Mucosa of descending colon (tissue), 3 donors: ENCODE data around the gene CFAP70. TPM values are rescaled to one million over a fixed set of nuclear protein-coding genes. Genes with fewer than 3 reads are reported as not detected.

ENCODE experiments used
- ATAC-seq: fragments of 200-7000 bp; cut with Tn5 transposase; one replicate; pipeline ENCODE4 v1.9.1; 2020; ENCODE audit warnings: mild to moderate bottlenecking, moderate library complexity
- DNase-seq, 3 donors: peaks; one replicate each; pipeline ENCODE4 v3.0.0-alpha.2; 2020
- H3K36me3 ChIP-seq: fragments of 200-600 bp; one replicate; pipeline ENCODE4 v1.8.0; 2021; ENCODE audit warnings: low read depth, mild to moderate bottlenecking
- H3K4me1 ChIP-seq: fragments of 200-600 bp; one replicate; pipeline ENCODE4 v1.8.0; 2021; ENCODE audit warnings: low read depth, mild to moderate bottlenecking
- H3K4me3 ChIP-seq: fragments of 200-600 bp; one replicate; pipeline ENCODE4 v1.8.0; 2021; ENCODE audit warnings: mild to moderate bottlenecking
- H3K9me3 ChIP-seq: fragments of 200-600 bp; one replicate; pipeline ENCODE4 v1.8.0; 2021; ENCODE audit warnings: mild to moderate bottlenecking
- intact Hi-C, 2 donors: fragments of 100-400 bp; cut with DNase I in 1 of 2; cut with micrococcal nuclease in 1 of 2; formaldehyde crosslinking; loops; one replicate each; pipeline versions ENCODE4 v1.11.0 to v1.11.1; 2022; cut with DNase I, micrococcal nuclease
- total RNA-seq, 3 donors: library from RNA; stranded (reverse); fragmentation: NEBNext Ultra II Directional in 2 of 3; extraction: Animal tissue kit (Norgen Biotek cat#: 25700) in 2 of 3; gene quantifications; one replicate each; pipeline versions ENCODE4 v1.2.1 to v1.2.4, GENCODE V29; 2021 to 2023
- TF ChIP-seq, protein P1 (sequence below): fragments of 200-600 bp; IDR thresholded peaks from one replicate; pipeline ENCODE4 v1.8.0; 2022; ENCODE audit warnings: antibody characterized with exemption, mild to moderate bottlenecking
- donor health status: DM: no; HTN: no; CAD: no; lungs with moderate emphysema.
- donor health status: DM: no; HTN: no; CAD: no.
- donor health status: DM: no; HTN: yes; CAD: no.

Gene CFAP70
- total RNA-seq, 3 donors from 2014 or later = 0.94 to 2.0 (median 1.2) TPM

DNA sequence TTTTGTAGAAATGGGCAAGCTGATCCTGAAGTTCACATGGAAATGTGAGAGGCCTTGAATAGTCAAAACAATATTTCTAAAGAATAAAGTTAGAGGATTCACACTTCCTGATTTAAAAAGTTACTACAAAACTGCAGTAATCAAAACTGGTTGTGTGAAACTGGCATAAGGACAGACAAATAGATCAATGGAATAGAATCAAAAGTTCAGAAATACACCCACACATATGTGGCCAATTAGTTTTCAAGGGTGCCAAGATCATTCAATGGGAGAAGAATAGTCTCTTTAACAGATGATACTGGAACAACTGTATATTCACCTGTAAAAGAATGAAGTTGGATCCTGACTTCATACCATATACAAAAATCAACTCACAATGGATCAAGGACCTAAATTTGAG is 139.3 kb downstream of the CFAP70 start:
- Histone ChIP-seq H3K36me3 (no peaks in the 10 kb centered on the region), H3K9me3 (no peaks in the 10 kb centered on the region), H3K4me3 (no peak overlapping the region), H3K4me1 (no peaks in the 10 kb centered on the region)
- DNase-seq (no peak), ATAC-seq (no peak)
- TF ChIP-seq, protein P1, sequence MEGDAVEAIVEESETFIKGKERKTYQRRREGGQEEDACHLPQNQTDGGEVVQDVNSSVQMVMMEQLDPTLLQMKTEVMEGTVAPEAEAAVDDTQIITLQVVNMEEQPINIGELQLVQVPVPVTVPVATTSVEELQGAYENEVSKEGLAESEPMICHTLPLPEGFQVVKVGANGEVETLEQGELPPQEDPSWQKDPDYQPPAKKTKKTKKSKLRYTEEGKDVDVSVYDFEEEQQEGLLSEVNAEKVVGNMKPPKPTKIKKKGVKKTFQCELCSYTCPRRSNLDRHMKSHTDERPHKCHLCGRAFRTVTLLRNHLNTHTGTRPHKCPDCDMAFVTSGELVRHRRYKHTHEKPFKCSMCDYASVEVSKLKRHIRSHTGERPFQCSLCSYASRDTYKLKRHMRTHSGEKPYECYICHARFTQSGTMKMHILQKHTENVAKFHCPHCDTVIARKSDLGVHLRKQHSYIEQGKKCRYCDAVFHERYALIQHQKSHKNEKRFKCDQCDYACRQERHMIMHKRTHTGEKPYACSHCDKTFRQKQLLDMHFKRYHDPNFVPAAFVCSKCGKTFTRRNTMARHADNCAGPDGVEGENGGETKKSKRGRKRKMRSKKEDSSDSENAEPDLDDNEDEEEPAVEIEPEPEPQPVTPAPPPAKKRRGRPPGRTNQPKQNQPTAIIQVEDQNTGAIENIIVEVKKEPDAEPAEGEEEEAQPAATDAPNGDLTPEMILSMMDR = no peak
- intact Hi-C loops = no loop called here

DNA sequence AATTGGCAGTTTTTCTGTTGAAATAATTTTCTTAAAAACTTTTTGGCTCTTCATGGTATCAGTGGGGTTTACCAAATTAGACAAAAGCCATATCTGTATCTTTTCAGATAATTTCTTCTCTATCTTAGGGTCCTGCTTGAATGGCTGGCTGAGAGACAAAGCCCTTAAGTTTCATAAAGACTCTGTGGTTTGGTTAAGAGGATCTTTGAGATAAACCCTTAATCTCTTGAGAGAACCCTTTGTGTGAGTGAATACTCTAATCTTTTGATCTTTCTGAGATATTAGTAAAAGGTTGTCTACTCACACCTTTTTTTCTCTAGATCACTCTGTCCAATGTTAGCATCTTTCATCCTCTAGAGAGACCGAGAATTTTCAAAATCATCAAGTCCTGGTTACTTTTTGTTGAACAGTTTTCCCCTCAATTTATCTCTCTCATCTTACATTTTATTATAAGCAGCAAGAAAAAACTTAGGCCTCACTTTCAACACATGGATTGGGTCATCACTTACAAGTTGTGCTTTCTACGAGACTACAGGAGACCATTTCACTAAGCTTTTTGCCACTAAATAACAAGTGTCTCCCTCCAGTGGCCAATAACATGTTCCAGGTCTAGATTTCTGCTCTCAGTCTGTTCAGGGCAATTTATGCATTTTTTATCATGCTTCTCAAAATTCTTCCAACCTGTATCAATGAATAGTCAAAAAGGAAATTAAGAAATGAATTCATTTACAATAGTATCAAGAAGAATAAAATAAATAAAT is 140.1 kb downstream of the CFAP70 start:
- TF ChIP-seq, protein P1 = no peak
- DNase-seq (no peak), ATAC-seq (no peak)
- no peaks in the 10 kb centered on the region for H3K4me1 ChIP-seq
- intact Hi-C loops = no loop called here
- no peaks in the 10 kb centered on the region for H3K9me3 ChIP-seq
- H3K36me3 ChIP-seq = no peaks in the 10 kb centered on the region
- H3K4me3 ChIP-seq = no peak overlapping the region

DNA sequence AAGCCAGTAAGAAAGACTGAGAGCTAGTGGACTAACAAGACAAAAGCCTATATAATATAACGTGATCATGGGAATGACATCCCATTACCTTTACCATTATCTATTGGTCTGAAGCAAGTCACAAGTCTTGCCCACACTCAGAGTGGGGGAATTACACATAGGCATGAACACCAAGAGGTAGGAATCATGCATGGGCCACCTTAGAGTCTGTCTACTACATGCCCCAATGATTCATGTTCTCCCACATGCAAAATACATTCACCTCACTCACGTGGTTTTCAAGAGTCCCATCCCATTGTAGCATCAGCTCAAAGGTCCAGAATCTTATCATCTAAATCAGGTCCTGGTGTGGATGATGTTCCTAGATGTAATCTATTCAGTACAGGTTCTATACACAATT is 141.0 kb downstream of the CFAP70 start:
- intact Hi-C loops = no loop called here
- no peaks in the 10 kb centered on the region for H3K36me3 ChIP-seq
- no peaks in the 10 kb centered on the region for H3K9me3 ChIP-seq
- TF ChIP-seq, protein P1 = no peak
- no peak for ATAC-seq
- no peaks in the 10 kb centered on the region for H3K4me1 ChIP-seq
- H3K4me3 ChIP-seq = no peak overlapping the region
- DNase-seq = no peak

DNA sequence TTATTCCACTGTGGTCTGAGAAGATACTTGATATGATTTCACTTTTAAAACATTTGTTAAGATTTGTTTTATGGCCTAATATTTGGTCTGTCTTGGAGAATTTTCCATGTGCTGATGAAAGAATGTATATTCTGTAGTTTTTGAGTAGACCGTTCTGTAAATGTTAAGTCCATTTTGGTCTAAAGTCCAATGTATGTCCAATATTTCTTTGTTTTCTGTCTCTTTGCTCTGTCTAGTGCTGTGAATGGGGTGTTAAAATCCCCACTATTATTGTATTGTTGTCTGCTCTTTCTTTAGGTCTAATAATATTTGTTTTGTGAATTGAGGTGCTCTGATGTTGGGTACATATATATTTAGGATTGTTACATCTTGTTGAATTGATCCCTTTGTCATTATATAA is 142.9 kb downstream of the CFAP70 start:
- ATAC-seq (no peak), DNase-seq (no peak)
- TF ChIP-seq, protein P1 = no peak
- intact Hi-C loops = no loop called here
- no peak overlapping the region for H3K4me3 ChIP-seq
- H3K4me1 ChIP-seq = no peaks in the 10 kb centered on the region
- no peaks in the 10 kb centered on the region for H3K36me3 ChIP-seq
- H3K9me3 ChIP-seq = no peaks in the 10 kb centered on the region

DNA sequence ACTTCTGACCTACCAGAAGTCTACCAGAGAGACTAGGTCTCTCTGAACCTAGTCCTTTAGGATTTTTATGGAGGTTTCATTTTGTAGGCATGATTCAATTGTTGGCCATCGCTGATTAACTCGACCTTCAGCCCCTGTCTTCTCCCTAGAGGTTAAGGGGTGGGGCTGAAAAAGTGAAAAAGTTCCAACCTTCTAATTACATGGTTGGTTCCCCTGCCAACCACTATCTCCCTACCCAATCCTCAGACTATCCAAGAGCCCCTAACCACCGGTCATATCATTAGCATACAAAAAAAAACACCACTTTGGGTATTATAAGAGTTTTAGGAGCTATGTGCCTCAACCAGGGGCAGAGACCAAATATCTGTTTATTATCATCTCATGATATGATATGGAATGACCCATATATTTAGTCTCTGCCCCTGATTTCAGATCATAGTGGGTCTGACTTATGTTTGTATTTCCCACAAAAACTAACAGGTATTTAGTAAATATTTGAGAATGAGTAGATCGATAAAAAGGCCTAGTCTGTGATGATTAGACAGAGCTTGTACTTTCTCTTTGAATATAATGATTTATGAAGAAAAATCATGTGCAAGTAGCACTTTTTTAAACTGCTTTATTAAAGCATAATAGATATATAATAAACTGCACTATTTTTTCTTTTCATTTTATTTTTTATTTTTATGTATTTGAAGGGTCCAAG is 147.4 kb downstream of the CFAP70 start:
- TF ChIP-seq, protein P1 = no peak
- intact Hi-C loops = no loop called here
- Histone ChIP-seq H3K4me1 (no peaks in the 10 kb centered on the region), H3K9me3 (no peaks in the 10 kb centered on the region), H3K4me3 (no peak overlapping the region), H3K36me3 (peaks cover 4% of the 10 kb centered on the region)
- DNase-seq (no peak), ATAC-seq (no peak)
